ENCODE data around the gene UNC5B.
"Not testable (repeated sequence)": the region's sequence is repeated elsewhere in the genome, so short reads cannot be mapped to it uniquely, and the experiment has no call there.

The UNC5B gene

DNA sequence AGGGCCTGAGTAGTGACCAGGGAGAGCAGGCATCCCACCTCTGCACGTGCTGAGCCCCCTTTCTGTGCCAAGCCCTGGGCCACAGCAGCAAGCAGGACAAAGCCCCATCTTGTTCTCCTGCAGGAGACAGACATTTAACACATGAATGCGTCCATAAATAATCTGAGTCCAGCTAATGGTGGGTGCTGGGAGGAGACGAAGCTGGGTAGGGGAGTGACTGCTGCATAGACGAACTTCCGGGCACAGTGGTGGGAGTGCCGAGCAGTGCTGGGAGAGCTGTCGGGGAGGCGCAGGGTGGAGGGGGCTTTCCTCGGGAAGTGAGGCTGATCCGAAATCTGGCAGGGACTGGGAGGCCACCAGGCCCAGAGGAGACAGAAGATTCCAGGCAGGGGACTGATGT, 71.5 kb downstream of the UNC5B start:
- DNase-seq (ENCODE audit: low spot score) = no peak

DNA sequence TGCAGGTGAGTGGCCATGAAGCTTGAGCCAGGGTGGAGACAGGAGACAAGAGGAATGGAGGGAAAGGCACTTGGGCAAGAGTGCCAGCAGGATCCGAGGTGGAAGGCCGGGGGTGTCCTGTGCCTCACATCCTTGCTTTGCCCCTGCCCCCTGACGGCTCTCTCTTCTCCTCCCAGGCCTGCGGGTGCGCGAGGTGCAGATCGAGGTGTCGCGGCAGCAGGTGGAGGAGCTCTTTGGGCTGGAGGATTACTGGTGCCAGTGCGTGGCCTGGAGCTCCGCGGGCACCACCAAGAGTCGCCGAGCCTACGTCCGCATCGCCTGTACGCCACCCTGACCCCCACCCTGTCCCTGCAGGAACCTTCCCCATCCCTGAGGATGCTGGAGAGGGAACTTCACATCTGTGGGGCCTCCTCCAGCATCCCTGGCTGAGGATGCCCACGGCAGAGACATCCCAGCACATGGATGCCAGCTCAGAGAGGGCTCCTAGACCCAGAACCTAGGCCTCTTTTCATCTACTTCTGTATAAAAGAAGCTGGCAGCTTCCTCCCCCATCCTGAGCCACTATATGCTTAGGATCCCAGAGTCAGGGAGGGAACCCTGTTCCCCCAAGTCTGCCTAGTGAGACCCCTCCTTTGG, 72.3 kb downstream of the UNC5B start:
- DNase-seq (ENCODE audit: low spot score) = no peak

GRCh38 chr10:71285180-71285545, 72.8 kb downstream of the UNC5B start:
- peak; percentile 58 for DNase-seq (ENCODE audit: low spot score)

- DNase-seq (ENCODE audit: low spot score) = no peak
These were observed 73.6 kb downstream of the UNC5B start for GRCh38 chr10:71285986-71286385.

DNA sequence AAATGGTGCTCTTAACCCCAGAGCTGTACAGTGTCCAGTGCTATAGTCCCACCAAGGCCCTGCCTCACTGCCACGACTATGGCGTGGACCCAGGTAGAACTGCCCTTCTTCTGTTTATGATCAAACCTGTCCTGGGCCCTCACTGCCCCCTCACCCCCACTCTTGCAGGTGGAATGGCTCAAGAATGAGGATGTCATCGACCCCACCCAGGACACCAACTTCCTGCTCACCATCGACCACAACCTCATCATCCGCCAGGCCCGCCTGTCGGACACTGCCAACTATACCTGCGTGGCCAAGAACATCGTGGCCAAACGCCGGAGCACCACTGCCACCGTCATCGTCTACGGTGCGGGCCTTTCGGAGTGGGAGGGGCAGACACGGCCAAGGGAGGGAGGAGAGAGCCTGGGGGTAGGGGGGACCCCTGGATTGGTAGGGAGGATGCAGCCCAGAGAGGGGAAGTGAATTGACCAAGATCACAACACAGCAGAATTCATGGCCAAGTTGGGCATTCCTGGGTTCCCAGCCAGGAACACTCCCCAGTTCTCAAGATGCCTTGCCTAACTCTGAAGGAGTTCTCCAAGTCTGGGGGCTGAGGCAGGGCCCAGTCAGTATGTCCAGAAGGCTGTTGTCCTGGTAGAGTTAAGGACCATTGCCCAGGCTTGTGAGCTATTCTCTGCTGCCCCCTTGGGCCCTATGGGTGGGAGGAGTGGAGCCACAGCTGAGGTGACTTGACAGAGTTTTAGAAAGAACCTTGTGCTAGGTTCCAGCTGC, 74.3 kb downstream of the UNC5B start:
- no peak for DNase-seq (ENCODE audit: low spot score)

DNA sequence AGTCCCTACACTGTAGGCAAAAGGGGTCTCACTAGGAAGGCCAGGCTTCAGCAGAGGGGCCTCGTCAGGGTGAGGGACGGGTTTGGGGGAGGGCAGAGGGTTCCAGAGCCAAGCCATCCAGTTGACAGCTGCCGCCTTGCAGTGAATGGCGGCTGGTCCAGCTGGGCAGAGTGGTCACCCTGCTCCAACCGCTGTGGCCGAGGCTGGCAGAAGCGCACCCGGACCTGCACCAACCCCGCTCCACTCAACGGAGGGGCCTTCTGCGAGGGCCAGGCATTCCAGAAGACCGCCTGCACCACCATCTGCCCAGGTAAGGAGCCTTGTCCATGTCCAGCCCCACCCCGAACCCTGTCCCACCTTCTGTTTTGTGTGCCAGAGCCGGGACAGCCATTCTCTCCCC, 75.1 kb downstream of the UNC5B start:
- no peak for DNase-seq (ENCODE audit: low spot score)

- DNase-seq (ENCODE audit: low spot score) = no peak
These were observed 76.1 kb downstream of the UNC5B start for GRCh38 chr10:71288461-71288860.

- DNase-seq (ENCODE audit: low spot score) = no peak
These were observed 77.2 kb downstream of the UNC5B start for GRCh38 chr10:71289421-71290130.

- DNase-seq (ENCODE audit: low spot score) = no peak
These were observed 78.0 kb downstream of the UNC5B start for GRCh38 chr10:71290331-71290730.

- peak; percentile 42 for DNase-seq (ENCODE audit: low spot score)
These were observed 78.6 kb downstream of the UNC5B start for GRCh38 chr10:71290806-71291527.

GRCh38 chr10:71291528-71291900, 79.1 kb downstream of the UNC5B start:
- no peak for DNase-seq (ENCODE audit: low spot score)

DNA sequence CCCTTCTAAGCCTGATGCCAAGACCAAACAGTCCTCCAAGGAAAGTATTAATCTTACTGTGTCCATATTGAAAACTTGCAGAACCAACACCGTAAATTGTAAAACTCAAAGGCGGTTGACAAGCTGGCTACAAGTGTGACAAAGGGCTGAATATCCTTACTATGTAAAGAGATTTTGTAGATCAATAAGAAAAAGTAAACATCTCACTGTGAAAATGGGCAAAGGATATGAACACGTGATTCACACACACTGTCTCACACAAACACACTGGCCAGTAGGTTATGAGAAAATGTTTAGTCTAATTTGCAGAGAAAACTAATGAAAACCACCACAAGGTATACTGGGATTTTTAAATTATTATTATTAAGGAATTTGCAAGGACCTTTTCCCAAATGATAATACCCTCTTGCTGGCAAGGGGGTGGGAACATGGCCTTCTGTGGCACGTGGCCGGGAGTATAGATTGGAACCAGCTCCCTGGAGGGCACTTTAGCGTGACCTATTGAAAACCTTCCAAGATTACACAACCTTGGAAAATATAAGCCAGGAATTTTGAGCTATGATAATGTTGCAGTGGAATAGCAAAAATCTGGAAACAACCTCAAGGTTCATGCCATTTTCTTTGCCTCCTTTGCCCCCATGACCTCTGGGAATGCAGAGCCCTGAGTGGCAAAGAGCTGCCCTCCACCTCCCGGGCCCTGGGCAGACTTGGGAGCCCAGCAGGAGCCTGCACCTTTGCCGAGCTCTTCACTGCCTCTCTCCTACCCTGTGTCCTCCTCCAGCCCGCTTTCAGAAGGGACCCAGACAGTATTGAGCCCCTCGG, 80.5 kb downstream of the UNC5B start:
- no peak for DNase-seq (ENCODE audit: low spot score)

DNA sequence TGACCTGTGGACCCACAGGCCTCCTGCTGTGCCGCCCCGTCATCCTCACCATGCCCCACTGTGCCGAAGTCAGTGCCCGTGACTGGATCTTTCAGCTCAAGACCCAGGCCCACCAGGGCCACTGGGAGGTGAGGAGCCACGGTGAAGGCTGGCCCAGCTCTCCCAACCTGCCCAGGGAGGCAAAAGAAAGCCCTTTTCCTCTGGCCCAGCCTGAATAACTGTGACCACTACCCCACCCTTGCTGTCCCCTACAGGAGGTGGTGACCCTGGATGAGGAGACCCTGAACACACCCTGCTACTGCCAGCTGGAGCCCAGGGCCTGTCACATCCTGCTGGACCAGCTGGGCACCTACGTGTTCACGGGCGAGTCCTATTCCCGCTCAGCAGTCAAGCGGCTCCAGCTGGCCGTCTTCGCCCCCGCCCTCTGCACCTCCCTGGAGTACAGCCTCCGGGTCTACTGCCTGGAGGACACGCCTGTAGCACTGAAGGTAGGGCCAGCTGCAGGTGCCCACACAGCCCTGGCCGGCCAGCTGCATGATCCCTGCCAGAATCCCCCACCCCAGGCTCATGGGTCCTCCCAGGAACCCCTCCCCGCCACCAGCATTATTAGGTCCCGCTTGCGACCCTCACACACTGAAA, 81.2 kb downstream of the UNC5B start:
- DNase-seq (ENCODE audit: low spot score) = no peak

GRCh38 chr10:71294091-71294561, 81.8 kb downstream of the UNC5B start:
- no peak for DNase-seq (ENCODE audit: low spot score)

DNA sequence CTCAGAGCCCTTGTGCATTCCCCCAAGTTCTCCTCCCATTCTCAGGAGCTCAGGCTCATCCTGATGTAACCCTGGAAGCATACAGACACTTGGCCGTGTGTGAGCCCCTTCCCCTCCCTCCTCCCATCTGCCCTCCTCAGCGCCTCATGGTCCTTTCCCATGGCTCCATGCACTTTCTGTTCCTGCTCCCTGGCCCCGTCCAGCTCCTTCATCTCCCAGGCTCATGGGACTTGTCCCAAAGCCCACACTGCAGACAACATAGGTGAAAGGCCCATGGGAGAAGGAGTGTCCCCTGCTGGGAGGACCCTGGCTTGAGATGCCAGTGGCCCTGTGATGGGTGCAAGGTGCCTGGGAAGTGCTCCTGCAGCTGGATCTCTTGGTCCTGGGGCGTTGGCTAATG, 82.5 kb downstream of the UNC5B start:
- no peak for DNase-seq (ENCODE audit: low spot score)

- no peak for DNase-seq (ENCODE audit: low spot score)
These were observed 83.3 kb downstream of the UNC5B start for GRCh38 chr10:71295641-71296040.

GRCh38 chr10:71296086-71296485, 83.7 kb downstream of the UNC5B start:
- no peak for DNase-seq (ENCODE audit: low spot score)

- not testable (repeated sequence) for DNase-seq (ENCODE audit: low spot score)
These were observed 84.4 kb downstream of the UNC5B start for GRCh38 chr10:71296811-71297210.

DNA sequence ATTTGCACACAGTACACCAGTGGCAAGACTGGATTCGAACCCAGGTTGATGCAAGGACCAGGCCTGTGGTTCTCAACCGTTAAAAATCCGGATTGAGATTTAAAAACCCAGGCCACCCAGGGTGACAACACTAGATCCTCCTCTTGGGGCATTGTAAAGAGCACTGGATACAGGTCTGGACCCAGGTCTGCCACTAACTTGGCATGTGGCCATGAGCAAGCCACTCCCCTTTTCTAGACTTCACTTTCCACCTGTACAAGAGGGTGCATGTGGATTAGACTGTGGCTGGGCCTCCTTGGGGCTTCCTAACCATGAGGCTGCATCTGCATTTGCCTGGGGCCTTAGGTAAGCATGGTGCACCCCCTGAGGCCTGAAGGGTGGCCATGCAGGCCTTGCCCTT, 85.0 kb downstream of the UNC5B start:
- no peak for DNase-seq (ENCODE audit: low spot score)

GRCh38 chr10:71299071-71299785, 86.9 kb downstream of the UNC5B start:
- no peak for DNase-seq (ENCODE audit: low spot score)

Measured in AG08395 (cell line).